ENCODE results near the gene UST. TPM values are rescaled to one million over a fixed set of nuclear protein-coding genes. Genes with fewer than 3 reads are reported as not detected.

Gene UST
- total RNA-seq, 4 donors from 2014 or later, result 4.8 to 9.0 (median 7.8) TPM

DNA sequence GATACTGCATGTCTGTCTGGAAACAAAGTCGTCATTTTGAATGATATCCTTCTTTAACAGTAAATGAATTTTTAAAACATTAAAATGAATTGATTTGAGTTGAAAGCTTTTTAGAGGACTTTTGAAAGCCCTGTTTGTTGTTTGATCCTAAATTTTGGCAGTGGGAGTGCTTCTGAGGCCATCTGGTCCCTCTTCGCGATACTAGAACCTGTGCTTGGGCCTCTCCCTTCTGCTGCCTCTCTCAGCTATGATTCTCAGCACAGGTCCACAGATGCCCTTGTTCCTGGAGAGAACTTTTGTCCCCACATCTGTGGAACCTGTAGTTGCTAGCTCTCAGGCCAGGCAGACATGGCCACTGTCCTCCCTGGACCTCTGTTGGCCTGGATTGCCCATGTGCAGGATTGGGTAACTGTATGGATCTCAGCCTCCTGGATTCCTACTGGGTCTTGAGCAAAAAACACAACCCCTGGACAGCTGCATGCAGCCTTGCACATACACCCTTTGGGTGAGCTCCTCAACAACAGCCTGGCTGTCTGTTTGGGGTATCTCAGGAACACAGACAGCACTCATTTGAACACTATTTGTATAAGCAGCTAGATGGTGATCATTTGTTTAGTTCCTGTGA is 21.9 kb downstream of the UST start:
- no peaks in the 10 kb centered on the region for H3K27me3 ChIP-seq
- no peak overlapping the region for H3K27ac ChIP-seq
- 73 to 91% methylated on average over 1 to 3 of the region's 3 CpGs for WGBS, 2 donors (ENCODE audit: low coverage in 1 of 2)
- TF ChIP-seq POLR2A (IDR thresholded peaks at IDR 0.05) (no peak), POLR2AphosphoS5 (IDR thresholded peaks at IDR 0.05) (no peak)
- no peaks in the 10 kb centered on the region for H3K36me3 ChIP-seq
- H3K4me1 ChIP-seq, result no peaks in the 10 kb centered on the region
- no peak overlapping the region for H3K4me3 ChIP-seq
- no peaks in the 10 kb centered on the region for H3K9me3 ChIP-seq
- intact Hi-C loops (cut with DNase I; ENCODE audit: low total_unique reads), result no loop called here
- DNase-seq, result no peak
- in situ Hi-C loops (cut with MboI; ENCODE audit: low pct_ligation_motif_present in 1 of 4, low pct_unique_long_range_greater_than_20kb in 1 of 4, low sequenced_read_pairs in 3 of 4), result no loop called here

DNA sequence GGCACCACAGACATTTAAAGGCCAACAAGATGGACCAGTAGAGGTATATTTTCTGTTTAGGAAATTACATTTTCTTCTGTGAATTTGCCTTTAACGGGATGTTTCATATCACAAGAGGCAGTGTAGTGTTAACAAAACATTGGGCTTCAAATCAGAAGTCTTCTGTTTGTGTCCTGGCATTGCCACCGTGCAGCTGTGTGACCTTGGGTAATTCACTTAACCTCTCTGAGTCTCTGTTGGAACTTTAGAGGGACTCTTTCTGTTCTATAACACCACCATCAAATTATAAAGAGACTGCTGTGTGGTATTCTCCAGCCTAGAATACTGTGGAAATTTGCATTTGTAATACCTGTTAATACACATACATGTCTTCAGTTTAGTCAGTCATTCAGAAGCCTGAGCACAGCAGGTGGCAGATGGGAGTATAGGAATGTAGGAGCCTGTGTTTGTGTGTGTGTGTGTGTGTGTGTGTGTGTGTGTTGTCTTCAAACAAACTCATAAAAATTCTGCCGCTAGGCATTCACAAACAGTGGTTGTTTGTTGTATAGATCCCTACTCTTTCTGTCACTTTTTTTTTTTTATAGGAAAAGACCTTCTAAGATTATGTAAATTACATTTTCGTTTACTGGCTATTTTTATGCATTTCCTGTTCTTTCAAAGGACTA is 22.6 kb downstream of the UST start:
- in situ Hi-C loops (cut with MboI; ENCODE audit: low pct_ligation_motif_present in 1 of 4, low pct_unique_long_range_greater_than_20kb in 1 of 4, low sequenced_read_pairs in 3 of 4), result no loop called here
- Histone ChIP-seq H3K27me3 (no peaks in the 10 kb centered on the region), H3K27ac (no peak overlapping the region), H3K4me1 (no peaks in the 10 kb centered on the region), H3K36me3 (no peaks in the 10 kb centered on the region), H3K4me3 (no peak overlapping the region), H3K9me3 (no peaks in the 10 kb centered on the region)
- 66 to 69% methylated on average over 3 to 4 of the region's 4 CpGs for WGBS, 2 donors (ENCODE audit: low coverage in 1 of 2)
- no peak for DNase-seq
- no peak for TF ChIP-seq EP300 (IDR thresholded peaks at IDR 0.05; ENCODE audit: low read depth)
- TF ChIP-seq POLR2A (IDR thresholded peaks at IDR 0.05), result no peak
- TF ChIP-seq CTCF (IDR thresholded peaks at IDR 0.05), result no peak
- TF ChIP-seq POLR2AphosphoS5 (IDR thresholded peaks at IDR 0.05), result no peak
- intact Hi-C loops (cut with DNase I; ENCODE audit: low total_unique reads), result no loop called here

DNA sequence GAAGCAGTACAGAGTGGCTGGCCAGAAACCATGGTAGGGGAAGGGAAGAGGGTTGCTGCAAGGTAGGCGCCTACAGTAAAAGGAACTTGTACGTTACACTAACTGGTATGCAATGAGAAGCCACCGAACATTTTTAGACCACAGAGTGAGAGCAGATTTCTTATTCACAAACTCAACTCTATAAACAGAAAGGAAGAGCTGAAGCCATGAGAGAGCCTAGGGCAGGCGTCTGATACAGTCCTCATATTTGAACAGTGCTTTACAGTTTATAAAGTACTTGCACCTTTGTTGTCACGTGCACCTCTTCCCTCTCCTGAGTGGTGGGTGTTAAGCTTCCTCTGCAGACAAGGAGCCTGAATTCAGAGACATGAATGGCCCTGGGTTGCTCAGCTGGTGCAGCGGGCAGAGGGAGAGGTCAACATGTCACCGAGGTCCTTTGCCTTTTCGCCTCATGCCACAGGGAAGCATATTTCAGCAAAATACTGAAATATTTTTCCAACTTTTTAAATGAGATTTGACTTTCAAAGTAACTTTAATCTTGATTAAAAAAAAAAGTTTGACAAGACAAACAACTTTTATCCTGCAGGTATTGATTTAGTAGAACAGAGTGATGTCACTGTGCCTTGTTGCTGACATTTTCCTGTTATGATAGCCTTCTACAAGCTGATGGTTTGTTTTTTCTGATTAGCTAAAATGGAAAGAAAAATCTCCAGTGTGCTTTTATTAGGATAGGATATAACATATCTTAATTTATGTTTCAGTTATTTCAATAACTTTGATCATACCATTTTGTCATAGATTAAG is 23.8 kb downstream of the UST start:
- intact Hi-C loops (cut with DNase I; ENCODE audit: low total_unique reads), result no loop called here
- in situ Hi-C loops (cut with MboI; ENCODE audit: low pct_ligation_motif_present in 1 of 4, low pct_unique_long_range_greater_than_20kb in 1 of 4, low sequenced_read_pairs in 3 of 4), result no loop called here
- WGBS, 2 donors (ENCODE audit: low coverage in 1 of 2), result 70 to 73% methylated on average over 7 to 8 of the region's 8 CpGs
- H3K9me3 ChIP-seq, result no peaks in the 10 kb centered on the region
- TF ChIP-seq EP300 (IDR thresholded peaks at IDR 0.05; ENCODE audit: low read depth) (no peak), POLR2AphosphoS5 (IDR thresholded peaks at IDR 0.05) (no peak), POLR2A (IDR thresholded peaks at IDR 0.05) (no peak), CTCF (IDR thresholded peaks at IDR 0.05) (no peak)
- H3K27me3 ChIP-seq, result no peaks in the 10 kb centered on the region
- H3K4me3 ChIP-seq, result no peak overlapping the region
- DNase-seq, result no peak
- no peaks in the 10 kb centered on the region for H3K4me1 ChIP-seq
- H3K27ac ChIP-seq, result no peak overlapping the region
- no peaks in the 10 kb centered on the region for H3K36me3 ChIP-seq

DNA sequence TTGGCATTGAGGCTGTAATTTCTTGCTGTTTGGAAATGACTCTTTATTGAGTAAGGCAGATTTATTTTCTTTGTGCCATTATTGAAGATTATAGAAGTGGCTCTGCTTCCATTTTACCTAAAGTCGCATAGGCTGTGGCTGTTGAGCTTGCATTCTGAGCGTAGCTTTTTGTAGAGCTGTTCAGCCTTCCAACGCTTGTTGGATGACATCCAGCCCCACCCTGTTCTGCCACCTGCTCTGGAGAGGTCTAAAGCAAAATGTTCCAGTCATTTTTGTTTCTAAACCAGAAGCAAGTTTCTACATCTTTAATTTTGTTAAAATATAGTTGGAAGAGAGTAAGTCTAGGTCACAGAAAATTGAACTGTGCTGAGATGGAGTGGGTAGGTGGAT is 24.4 kb downstream of the UST start:
- H3K27ac ChIP-seq, result no peak overlapping the region

More for the DNA sequence above, 24.4 kb downstream of the UST start:
- in situ Hi-C loops (cut with MboI; ENCODE audit: low pct_ligation_motif_present in 1 of 4, low pct_unique_long_range_greater_than_20kb in 1 of 4, low sequenced_read_pairs in 3 of 4) (no loop called here), intact Hi-C loops (cut with DNase I; ENCODE audit: low total_unique reads) (no loop called here)
- peak; percentile 28 for DNase-seq
- no peaks in the 10 kb centered on the region for H3K27me3 ChIP-seq
- no peaks in the 10 kb centered on the region for H3K36me3 ChIP-seq
- WGBS, 2 donors (ENCODE audit: low coverage in 1 of 2), result 61 to 63% methylated on average over 3 of the region's 3 CpGs
- TF ChIP-seq POLR2A (IDR thresholded peaks at IDR 0.05) (no peak), CTCF (IDR thresholded peaks at IDR 0.05) (no peak), POLR2AphosphoS5 (IDR thresholded peaks at IDR 0.05) (no peak), EP300 (IDR thresholded peaks at IDR 0.05; ENCODE audit: low read depth) (no peak)
- H3K4me3 ChIP-seq, result no peak overlapping the region
- peaks cover 0 to 3% (median 0%) of the 10 kb centered on the region in 4 donors for H3K4me1 ChIP-seq
- no peaks in the 10 kb centered on the region for H3K9me3 ChIP-seq
